Measurements from ENCODE around the gene SLC26A9.

SLC26A9 gene

GRCh38 chr1:205926636-205927035 lies 16.6 kb downstream of the SLC26A9 start:
- no peak overlapping the region for H3K4me3 ChIP-seq (ENCODE audit: extremely low read depth, insufficient read depth, low read length, poor library complexity, severe bottlenecking)
- H3K4me1 ChIP-seq (ENCODE audit: control insufficient read depth, insufficient read depth, low read length, poor library complexity, severe bottlenecking) = peaks cover 24% of the 10 kb centered on the region
- H3K36me3 ChIP-seq (ENCODE audit: control insufficient read depth, insufficient read depth, low read length) = no peaks in the 10 kb centered on the region
- no peak overlapping the region for H3K27ac ChIP-seq (ENCODE audit: low read depth, low read length, severe bottlenecking)
- no peaks in the 10 kb centered on the region for H3K9me3 ChIP-seq (ENCODE audit: control insufficient read depth, low read length)
- 82 to 95% methylated on average over 5 to 6 of the region's 8 CpGs for WGBS, 2 experiments (ENCODE audit: insufficient coverage in 2 of 2)

- Histone ChIP-seq H3K36me3 (ENCODE audit: control insufficient read depth, insufficient read depth, low read length) (no peaks in the 10 kb centered on the region), H3K4me3 (ENCODE audit: extremely low read depth, insufficient read depth, low read length, poor library complexity, severe bottlenecking) (no peak overlapping the region), H3K4me1 (ENCODE audit: control insufficient read depth, insufficient read depth, low read length, poor library complexity, severe bottlenecking) (peaks cover 24% of the 10 kb centered on the region), H3K9me3 (ENCODE audit: control insufficient read depth, low read length) (no peaks in the 10 kb centered on the region), H3K27ac (ENCODE audit: low read depth, low read length, severe bottlenecking) (no peak overlapping the region)
- 93 to 97% methylated on average over 3 of the region's 5 CpGs for WGBS, 2 experiments (ENCODE audit: insufficient coverage in 2 of 2)
These were observed 17.0 kb downstream of the SLC26A9 start for GRCh38 chr1:205926213-205926612.

GRCh38 chr1:205925736-205926135 lies 17.5 kb downstream of the SLC26A9 start:
- Histone ChIP-seq H3K9me3 (ENCODE audit: control insufficient read depth, low read length) (no peaks in the 10 kb centered on the region), H3K27ac (ENCODE audit: low read depth, low read length, severe bottlenecking) (no peak overlapping the region), H3K36me3 (ENCODE audit: control insufficient read depth, insufficient read depth, low read length) (no peaks in the 10 kb centered on the region), H3K4me3 (ENCODE audit: extremely low read depth, insufficient read depth, low read length, poor library complexity, severe bottlenecking) (no peak overlapping the region), H3K4me1 (ENCODE audit: control insufficient read depth, insufficient read depth, low read length, poor library complexity, severe bottlenecking) (peaks cover 24% of the 10 kb centered on the region)
- WGBS, 2 experiments (ENCODE audit: insufficient coverage in 2 of 2) = 77 to 81% methylated on average over 8 to 9 of the region's 9 CpGs

GRCh38 chr1:205924460-205924790 lies 18.8 kb downstream of the SLC26A9 start:
- Histone ChIP-seq H3K4me3 (ENCODE audit: extremely low read depth, insufficient read depth, low read length, poor library complexity, severe bottlenecking) (no peak overlapping the region), H3K4me1 (ENCODE audit: control insufficient read depth, insufficient read depth, low read length, poor library complexity, severe bottlenecking) (peaks cover 28% of the 10 kb centered on the region), H3K27ac (ENCODE audit: low read depth, low read length, severe bottlenecking) (no peak overlapping the region), H3K36me3 (ENCODE audit: control insufficient read depth, insufficient read depth, low read length) (no peaks in the 10 kb centered on the region), H3K9me3 (ENCODE audit: control insufficient read depth, low read length) (no peaks in the 10 kb centered on the region)

GRCh38 chr1:205923651-205924459 lies 19.4 kb downstream of the SLC26A9 start:
- no peaks in the 10 kb centered on the region for H3K9me3 ChIP-seq (ENCODE audit: control insufficient read depth, low read length)
- no peaks in the 10 kb centered on the region for H3K36me3 ChIP-seq (ENCODE audit: control insufficient read depth, insufficient read depth, low read length)
- H3K4me1 ChIP-seq (ENCODE audit: control insufficient read depth, insufficient read depth, low read length, poor library complexity, severe bottlenecking) = peaks cover 22% of the 10 kb centered on the region
- H3K4me3 ChIP-seq (ENCODE audit: extremely low read depth, insufficient read depth, low read length, poor library complexity, severe bottlenecking) = no peak overlapping the region
- WGBS, 2 experiments (ENCODE audit: insufficient coverage in 2 of 2) = 90 to 94% methylated on average over 7 to 8 of the region's 11 CpGs
- no peak overlapping the region for H3K27ac ChIP-seq (ENCODE audit: low read depth, low read length, severe bottlenecking)

GRCh38 chr1:205922806-205923205 lies 20.4 kb downstream of the SLC26A9 start:
- Histone ChIP-seq H3K4me1 (ENCODE audit: control insufficient read depth, insufficient read depth, low read length, poor library complexity, severe bottlenecking) (peaks cover 19% of the 10 kb centered on the region), H3K27ac (ENCODE audit: low read depth, low read length, severe bottlenecking) (no peak overlapping the region), H3K4me3 (ENCODE audit: extremely low read depth, insufficient read depth, low read length, poor library complexity, severe bottlenecking) (no peak overlapping the region), H3K36me3 (ENCODE audit: control insufficient read depth, insufficient read depth, low read length) (no peaks in the 10 kb centered on the region), H3K9me3 (ENCODE audit: control insufficient read depth, low read length) (no peaks in the 10 kb centered on the region)
- WGBS, 2 experiments (ENCODE audit: insufficient coverage in 2 of 2) = 75 to 82% methylated on average over 4 to 6 of the region's 6 CpGs

GRCh38 chr1:205922314-205922713 lies 20.9 kb downstream of the SLC26A9 start:
- H3K27ac ChIP-seq (ENCODE audit: low read depth, low read length, severe bottlenecking) = no peak overlapping the region
- H3K4me3 ChIP-seq (ENCODE audit: extremely low read depth, insufficient read depth, low read length, poor library complexity, severe bottlenecking) = no peak overlapping the region
- no peaks in the 10 kb centered on the region for H3K36me3 ChIP-seq (ENCODE audit: control insufficient read depth, insufficient read depth, low read length)
- H3K9me3 ChIP-seq (ENCODE audit: control insufficient read depth, low read length) = no peaks in the 10 kb centered on the region
- 88 to 98% methylated on average over 5 to 6 of the region's 6 CpGs for WGBS, 2 experiments (ENCODE audit: insufficient coverage in 2 of 2)
- H3K4me1 ChIP-seq (ENCODE audit: control insufficient read depth, insufficient read depth, low read length, poor library complexity, severe bottlenecking) = peaks cover 19% of the 10 kb centered on the region

- H3K4me1 ChIP-seq (ENCODE audit: control insufficient read depth, insufficient read depth, low read length, poor library complexity, severe bottlenecking) = peaks cover 19% of the 10 kb centered on the region
- H3K4me3 ChIP-seq (ENCODE audit: extremely low read depth, insufficient read depth, low read length, poor library complexity, severe bottlenecking) = no peak overlapping the region
- H3K9me3 ChIP-seq (ENCODE audit: control insufficient read depth, low read length) = no peaks in the 10 kb centered on the region
- no peaks in the 10 kb centered on the region for H3K36me3 ChIP-seq (ENCODE audit: control insufficient read depth, insufficient read depth, low read length)
- no peak overlapping the region for H3K27ac ChIP-seq (ENCODE audit: low read depth, low read length, severe bottlenecking)
- 94 to 97% methylated on average over 9 to 10 of the region's 11 CpGs for WGBS, 2 experiments (ENCODE audit: insufficient coverage in 2 of 2)
These were observed 21.7 kb downstream of the SLC26A9 start for GRCh38 chr1:205921570-205921909.

- 78 to 80% methylated on average over 10 to 12 of the region's 13 CpGs for WGBS, 2 experiments (ENCODE audit: insufficient coverage in 2 of 2)
- Histone ChIP-seq H3K27ac (ENCODE audit: low read depth, low read length, severe bottlenecking) (no peak overlapping the region), H3K4me1 (ENCODE audit: control insufficient read depth, insufficient read depth, low read length, poor library complexity, severe bottlenecking) (peaks cover 19% of the 10 kb centered on the region), H3K9me3 (ENCODE audit: control insufficient read depth, low read length) (no peaks in the 10 kb centered on the region), H3K36me3 (ENCODE audit: control insufficient read depth, insufficient read depth, low read length) (no peaks in the 10 kb centered on the region), H3K4me3 (ENCODE audit: extremely low read depth, insufficient read depth, low read length, poor library complexity, severe bottlenecking) (no peak overlapping the region)
These were observed 22.2 kb downstream of the SLC26A9 start for GRCh38 chr1:205920861-205921569.

- Histone ChIP-seq H3K4me3 (ENCODE audit: extremely low read depth, insufficient read depth, low read length, poor library complexity, severe bottlenecking) (no peak overlapping the region), H3K36me3 (ENCODE audit: control insufficient read depth, insufficient read depth, low read length) (no peaks in the 10 kb centered on the region), H3K9me3 (ENCODE audit: control insufficient read depth, low read length) (no peaks in the 10 kb centered on the region), H3K27ac (ENCODE audit: low read depth, low read length, severe bottlenecking) (no peak overlapping the region), H3K4me1 (ENCODE audit: control insufficient read depth, insufficient read depth, low read length, poor library complexity, severe bottlenecking) (peaks cover 18% of the 10 kb centered on the region)
- WGBS, 2 experiments (ENCODE audit: insufficient coverage in 2 of 2) = 83 to 90% methylated on average over 4 to 5 of the region's 7 CpGs
These were observed 23.1 kb downstream of the SLC26A9 start for GRCh38 chr1:205920159-205920558.

Data from mesodermal cell (in vitro differentiated cells).